Measurements from ENCODE around the gene UNG.
"Not testable (repeated sequence)": the region's sequence is repeated elsewhere in the genome, so short reads cannot be mapped to it uniquely, and the experiment has no call there.

Gene UNG

GRCh38 chr12:109124878-109125648 lies 27.7 kb downstream of the UNG start:
- no peak for DNase-seq

- no peak for DNase-seq
These were observed 28.4 kb downstream of the UNG start for GRCh38 chr12:109125791-109126190.

- DNase-seq: no peak
These were observed 29.4 kb downstream of the UNG start for GRCh38 chr12:109126784-109127183.

- no peak for DNase-seq
These were observed 30.3 kb downstream of the UNG start for GRCh38 chr12:109127533-109128242.

- DNase-seq: no peak
These were observed 33.1 kb downstream of the UNG start for GRCh38 chr12:109130297-109131153.

- DNase-seq: no peak
These were observed 34.0 kb downstream of the UNG start for GRCh38 chr12:109131154-109132050.

- no peak for DNase-seq
These were observed 37.0 kb downstream of the UNG start for GRCh38 chr12:109134186-109134917.

GRCh38 chr12:109137055-109137454 lies 39.7 kb downstream of the UNG start:
- DNase-seq: no peak

- no peak for DNase-seq
These were observed 42.0 kb downstream of the UNG start for GRCh38 chr12:109139360-109139759.

GRCh38 chr12:109139791-109140190 lies 42.4 kb downstream of the UNG start:
- no peak for DNase-seq

GRCh38 chr12:109140560-109140959 lies 43.2 kb downstream of the UNG start:
- DNase-seq: no peak

- DNase-seq: no peak
These were observed 46.8 kb downstream of the UNG start for GRCh38 chr12:109144224-109144623.

GRCh38 chr12:109147126-109147525 lies 49.7 kb downstream of the UNG start:
- DNase-seq: not testable (repeated sequence)

- DNase-seq: no peak
These were observed 50.6 kb downstream of the UNG start for GRCh38 chr12:109147954-109148353.

- DNase-seq: no peak
These were observed 52.8 kb downstream of the UNG start for GRCh38 chr12:109150124-109150640.

- no peak for DNase-seq
These were observed 54.1 kb downstream of the UNG start for GRCh38 chr12:109151457-109151856.

GRCh38 chr12:109153821-109154441 lies 56.5 kb downstream of the UNG start:
- no peak for DNase-seq

GRCh38 chr12:109154451-109155438 lies 57.3 kb downstream of the UNG start:
- DNase-seq: peak; percentile 71 to 86

- no peak for DNase-seq
These were observed 58.6 kb downstream of the UNG start for GRCh38 chr12:109156036-109156435.

GRCh38 chr12:109156586-109156985 lies 59.2 kb downstream of the UNG start:
- no peak for DNase-seq
